ENCODE measurements around the gene RYR1.
"Not testable (repeated sequence)": the region's sequence is repeated elsewhere in the genome, so short reads cannot be mapped to it uniquely, and the experiment has no call there.

The RYR1 gene

DNA sequence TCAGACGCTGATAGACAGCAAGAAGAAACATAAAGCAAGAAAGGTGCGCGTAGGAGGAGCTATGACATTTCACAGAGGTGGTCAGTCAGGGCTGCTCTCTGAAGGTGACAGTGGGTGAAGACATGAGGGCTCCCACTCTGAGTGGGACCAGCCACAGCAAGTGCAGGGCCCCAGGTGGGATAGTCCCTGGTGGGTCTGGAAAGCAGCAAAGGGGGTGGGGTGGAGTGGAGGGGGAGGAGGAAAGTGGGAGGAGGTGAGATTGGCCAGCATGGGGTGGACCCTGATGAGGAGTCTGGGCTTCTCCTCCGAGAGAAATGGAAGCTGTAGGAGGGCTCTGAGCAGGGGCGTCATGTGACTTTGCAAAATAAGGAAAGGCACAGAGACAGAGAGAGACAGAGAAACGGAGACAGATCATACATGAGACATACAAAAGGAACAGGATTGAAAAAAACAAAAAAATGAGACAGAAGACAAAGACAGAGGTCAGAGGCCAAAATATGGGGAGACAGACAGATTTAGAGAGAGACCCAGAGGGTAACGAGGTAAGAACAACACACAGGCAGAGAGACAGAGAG lies 181.6 kb downstream of the RYR1 start:
- no peak for DNase-seq (ENCODE audit: low read depth in 3 of 3)

DNA sequence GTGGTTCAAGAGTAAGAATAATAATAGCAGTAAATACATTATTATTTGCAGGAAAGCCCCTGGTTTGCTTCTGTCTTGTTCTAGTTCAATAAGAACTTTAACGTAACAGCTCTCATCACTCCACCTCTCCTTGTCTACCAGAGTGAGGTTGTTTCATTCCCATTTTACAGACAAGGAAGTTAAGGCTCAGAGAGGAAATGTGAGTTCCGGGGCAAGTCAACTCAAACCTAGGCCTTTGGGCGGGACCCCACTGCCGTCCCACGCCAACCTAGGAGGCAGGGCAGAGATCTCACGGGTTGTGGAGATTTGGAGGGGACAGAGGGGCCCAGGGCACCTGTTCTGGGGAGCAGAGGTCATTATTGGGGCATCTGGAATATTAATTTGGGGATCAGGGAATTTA lies 182.8 kb downstream of the RYR1 start:
- DNase-seq (ENCODE audit: low read depth in 3 of 3): no peak

DNA sequence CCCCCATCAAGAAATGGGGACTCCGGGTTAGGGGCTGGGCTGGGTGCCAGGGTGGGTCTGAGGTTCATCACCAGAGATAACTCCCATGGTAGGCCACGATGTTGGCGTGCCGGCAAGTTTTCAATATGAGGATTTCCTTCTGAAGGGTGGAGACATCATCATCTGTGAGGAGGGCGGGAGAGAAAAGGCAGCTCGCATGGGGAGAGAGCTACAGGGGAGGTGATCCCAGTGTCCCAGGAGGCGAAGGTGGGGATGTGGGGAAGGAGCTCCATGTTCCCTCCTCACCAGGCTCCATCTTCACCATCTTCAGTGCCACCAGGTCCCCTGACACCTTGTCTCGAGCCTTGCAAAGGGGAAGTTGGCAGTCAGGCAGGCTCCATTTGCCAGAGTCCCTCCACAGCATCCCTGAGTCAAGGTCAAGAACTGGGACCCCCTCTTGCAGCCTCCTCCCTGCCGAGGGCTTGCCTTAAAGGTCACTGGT lies 183.8 kb downstream of the RYR1 start:
- peak in 1 of 3 experiments; percentile 16 for DNase-seq (ENCODE audit: low read depth in 3 of 3)

DNA sequence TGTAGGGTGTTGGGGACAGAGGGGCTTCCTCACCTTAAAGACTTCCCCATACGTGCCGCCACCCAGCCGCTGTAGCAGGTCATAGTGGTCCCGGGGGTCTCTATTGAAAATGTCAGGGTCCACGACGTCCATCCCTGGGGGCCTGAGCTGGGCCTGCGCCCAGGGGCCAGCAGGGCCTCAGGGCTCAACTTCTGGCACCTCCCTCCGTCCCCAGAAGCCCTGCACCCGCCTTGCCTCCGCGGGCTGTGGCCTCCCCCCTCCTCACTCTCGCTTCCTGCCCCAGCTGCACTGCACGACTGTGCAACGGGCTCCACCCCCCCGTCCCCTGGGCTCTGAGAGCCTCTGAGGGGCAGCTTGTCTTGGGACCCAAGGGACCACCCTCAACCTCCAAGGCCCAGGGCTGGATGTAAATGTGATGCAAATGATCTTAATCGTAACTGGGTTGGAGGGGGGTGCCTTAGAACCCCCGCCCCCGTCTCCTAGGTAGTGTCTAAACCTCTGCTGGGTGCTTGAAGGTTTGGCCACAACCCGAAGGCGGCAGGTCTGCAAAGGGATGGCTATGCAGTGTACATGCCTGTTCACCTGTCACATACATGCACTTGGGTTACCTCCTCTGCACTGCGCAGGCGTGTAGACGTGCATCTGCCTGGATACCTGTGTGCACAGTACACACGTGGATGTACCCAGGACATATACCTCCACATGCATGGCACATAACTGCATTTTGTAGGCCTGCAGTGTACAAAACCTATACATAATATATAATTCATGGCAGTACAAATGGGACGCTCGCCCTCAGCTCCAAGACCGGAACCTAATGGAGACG lies 184.5 kb downstream of the RYR1 start, which contains the start of gene MAP4K1:
Gene MAP4K1 (minus strand): TSS at position 190 of the 826 bp plus-strand sequence. CDS start 58 bp downstream, at position 132.
- peak; percentile 39 to 47 (median 45) for DNase-seq (ENCODE audit: low read depth in 3 of 3)

DNA sequence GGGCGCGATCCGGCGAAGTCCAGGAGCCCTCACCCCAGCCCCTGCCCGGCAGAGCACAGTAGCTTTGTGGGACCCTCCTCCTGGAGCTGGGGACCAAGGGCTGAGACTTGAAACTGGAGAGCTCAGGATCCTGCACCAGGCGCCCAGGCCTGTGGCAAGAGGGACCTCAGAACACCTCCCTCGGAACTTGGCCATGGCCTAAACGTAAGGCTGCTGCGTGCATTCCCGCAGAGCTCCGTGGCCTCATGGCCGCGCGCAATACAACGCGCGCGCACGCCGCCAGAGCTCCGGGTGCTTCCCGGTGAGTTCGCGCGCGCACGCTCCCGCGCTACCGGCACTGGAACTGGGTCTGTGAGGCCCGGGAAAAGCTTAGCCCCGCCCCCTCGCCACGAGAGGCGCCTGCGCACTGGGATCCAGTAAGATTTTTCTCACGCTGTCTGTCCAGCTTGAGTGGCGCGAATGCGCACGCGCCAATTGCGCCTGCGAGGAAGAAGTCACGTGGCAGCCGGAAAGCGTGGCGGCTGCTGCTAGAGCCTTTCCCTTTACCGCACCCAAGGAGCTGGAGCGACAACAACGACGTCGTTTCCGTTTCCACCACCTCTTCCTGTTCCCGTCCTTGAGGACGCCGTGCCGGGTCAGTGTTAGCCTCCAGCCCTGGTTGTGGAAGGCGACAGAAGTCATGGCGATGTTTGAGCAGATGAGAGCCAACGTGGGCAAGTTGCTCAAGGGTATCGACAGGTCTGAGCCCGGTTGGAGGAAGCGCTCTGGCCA lies 185.3 kb downstream of the RYR1 start, which contains the start of gene EIF3K:
Gene EIF3K (plus strand): TSS at position 599 of the 771 bp plus-strand sequence. CDS start 81 bp downstream, at position 680.
- DNase-seq (ENCODE audit: low read depth in 3 of 3): peak; percentile 95 to 98 (median 96)

DNA sequence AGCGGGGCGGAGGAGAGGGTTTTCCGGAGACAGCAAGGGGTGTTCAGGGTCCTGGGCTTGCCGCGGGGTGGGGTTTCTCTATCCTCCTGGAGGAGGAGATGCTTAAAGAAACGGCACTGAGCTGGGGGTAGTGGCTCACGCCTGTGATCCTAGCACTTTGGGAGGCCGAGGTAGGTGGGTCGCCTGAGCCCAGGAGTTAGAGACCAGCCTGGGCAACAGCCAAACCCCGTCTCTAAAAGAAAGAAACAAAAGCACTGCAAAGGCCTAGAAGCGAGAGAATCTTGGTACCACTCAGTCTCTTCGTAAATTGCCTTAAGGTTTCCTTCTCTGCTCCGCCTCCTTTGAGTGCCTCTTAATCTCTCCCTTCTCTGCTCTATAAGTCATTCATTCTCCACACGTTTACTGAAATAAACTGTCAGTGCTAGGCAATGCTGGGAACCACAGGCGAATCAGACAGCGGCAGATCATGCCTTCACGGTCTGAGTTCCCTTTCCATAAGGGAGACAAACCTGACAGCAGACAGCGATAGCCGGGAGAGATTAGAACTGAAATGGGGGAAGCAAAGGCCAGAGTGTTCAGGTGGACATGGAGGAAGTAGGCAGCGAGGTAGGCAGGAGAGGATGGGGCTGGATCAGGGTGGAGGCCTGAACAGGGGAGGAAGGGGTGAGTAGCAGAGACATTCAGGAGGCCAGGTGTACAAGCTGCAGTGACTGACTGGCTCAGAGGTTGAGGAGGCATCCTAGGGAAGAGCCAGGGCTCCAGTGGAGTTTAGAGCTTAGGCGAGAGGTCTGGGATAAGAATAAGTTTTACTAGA lies 186.1 kb downstream of the RYR1 start:
- DNase-seq (ENCODE audit: low read depth in 3 of 3): no peak

DNA sequence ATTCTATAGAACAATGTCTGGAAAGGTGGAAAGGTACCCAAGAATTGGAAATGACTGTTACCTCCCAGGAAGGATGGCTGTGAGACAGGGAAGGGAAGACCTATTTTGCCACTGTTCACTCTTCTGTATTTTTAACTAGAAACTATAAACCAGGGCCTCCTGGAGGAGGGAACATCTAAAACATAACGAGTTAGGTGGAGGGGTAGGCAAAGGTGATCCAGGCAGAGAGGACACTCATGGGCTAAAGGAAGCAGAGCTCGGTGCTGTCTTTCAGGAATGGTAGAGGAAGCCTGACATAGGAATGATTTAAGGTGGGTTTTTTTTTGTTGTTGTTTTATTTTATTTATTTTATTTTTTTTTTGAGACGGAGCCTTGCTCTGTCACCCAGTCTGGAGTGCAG lies 191.3 kb downstream of the RYR1 start:
- no peak for DNase-seq (ENCODE audit: low read depth in 3 of 3)

DNA sequence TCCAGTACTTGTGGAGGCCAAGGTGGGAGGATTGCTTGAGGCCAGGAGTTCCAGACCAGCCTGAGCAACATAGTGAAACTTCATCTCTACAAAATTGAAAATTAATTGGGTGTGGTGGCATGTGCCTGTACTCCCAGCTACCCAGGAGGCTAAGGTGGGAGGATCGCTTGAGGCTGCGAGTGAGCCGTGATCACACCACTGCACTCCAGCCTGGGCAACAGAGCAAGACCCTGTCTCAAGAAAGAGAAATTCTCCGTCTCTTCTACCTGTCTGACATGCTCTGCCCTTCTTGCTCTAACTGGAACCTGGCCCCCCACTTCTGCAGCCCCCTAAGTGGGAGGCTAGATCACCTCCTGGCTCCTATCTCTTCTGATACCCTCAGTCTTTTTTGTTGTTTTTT lies 192.9 kb downstream of the RYR1 start:
- DNase-seq (ENCODE audit: low read depth in 3 of 3): no peak

DNA sequence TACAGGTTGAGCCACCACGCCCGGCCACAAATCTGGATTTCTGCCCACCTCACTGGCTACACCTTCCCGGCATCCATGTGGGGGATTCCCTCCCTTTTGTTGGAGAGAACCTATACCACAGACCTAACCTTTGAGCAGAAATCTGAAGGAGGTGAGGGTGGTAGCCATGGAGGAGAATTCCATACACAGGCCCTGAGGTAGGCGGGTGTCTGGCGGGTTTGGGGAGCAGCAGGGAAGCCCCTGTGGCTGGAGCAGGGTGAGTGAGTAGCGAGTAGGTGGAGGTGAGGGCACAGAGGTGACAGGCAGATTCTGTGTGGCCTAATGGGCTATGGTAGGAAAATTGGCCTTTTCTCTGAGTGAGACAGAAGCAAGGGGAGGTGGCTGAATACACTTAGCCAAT lies 196.1 kb downstream of the RYR1 start:
- DNase-seq (ENCODE audit: low read depth in 3 of 3): no peak

DNA sequence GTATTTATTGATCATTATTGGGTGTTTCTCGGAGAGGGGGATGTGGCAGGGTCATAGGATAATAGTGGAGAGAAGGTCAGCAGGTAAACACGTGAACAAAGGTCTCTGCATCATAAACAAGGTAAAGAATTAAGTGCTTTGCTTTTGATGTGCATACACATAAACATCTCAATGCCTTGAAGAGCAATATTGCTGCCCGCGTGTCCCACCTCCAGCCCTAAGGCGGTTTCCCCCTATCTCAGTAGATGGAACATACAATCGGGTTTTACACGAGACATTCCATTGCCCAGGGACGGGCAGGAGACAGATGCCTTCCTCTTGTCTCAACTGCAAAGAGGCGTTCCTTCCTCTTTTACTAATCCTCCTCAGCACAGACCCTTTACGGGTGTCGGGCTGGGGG lies 197.8 kb downstream of the RYR1 start:
- not testable (repeated sequence) for DNase-seq (ENCODE audit: low read depth in 3 of 3)

DNA sequence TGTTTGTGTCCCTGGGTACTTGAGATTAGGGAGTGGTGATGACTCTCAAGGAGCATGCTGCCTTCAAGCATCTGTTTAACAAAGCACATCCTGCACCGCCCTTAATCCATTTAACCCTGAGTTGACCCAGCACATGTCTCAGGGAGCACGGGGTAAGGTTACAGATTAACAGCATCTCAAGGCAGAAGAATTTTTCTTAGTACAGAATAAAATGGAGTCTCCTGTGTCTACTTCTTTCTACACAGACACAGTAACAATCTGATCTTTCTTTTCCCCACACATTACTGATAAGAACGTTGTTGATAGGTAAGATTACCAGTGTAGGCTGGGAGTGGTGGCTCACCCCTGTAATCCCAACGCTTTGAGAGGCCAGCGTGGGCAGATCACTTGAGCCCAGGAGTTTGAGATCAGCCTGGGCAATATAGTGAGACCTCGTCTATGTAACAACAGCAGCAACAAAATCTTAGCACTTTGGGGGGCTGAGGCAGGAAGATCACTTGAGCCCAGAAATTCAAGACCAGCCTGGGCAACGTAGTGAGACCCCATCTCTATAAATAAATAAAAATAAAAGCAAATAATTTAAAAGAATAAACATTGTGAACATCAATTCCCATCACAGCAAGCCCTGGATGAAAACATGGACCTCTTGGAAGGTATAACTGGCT lies 198.5 kb downstream of the RYR1 start:
- DNase-seq (ENCODE audit: low read depth in 3 of 3): not testable (repeated sequence)

DNA sequence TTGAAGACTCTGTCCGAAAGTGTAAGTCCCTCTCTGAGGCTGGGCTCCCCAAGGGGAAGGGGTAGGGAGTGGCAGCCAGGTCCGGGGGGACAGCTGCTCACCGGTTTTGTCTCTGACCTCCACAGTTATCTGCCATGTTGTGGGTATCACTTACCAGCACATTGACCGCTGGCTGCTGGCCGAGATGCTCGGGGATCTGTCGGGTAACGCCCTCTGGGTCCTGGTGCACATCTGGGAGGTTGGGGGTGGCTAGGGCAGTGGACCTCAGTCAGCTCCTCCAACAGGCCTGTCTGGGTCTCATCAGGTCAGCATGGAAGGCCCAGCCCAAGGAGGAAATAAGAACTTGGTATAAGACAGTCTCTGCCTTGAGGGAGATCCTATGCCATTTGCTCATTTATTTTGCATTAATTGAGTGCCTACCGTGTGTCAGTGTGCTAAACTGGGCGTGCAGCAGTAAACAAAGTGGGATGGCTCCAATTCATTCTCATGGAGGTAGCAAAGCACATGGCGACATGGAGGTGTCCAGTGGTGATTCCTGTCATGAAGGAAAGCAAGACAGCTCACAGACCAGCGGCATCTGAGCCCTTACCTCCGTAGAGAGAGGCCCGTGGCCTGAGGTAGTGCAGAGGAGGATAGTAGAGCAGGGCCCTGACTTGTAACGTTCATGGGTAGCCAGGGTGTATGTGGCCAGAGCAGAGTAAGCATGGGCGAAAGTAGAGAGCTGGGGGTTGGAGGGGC lies 199.2 kb downstream of the RYR1 start:
- no peak for DNase-seq (ENCODE audit: low read depth in 3 of 3)

DNA sequence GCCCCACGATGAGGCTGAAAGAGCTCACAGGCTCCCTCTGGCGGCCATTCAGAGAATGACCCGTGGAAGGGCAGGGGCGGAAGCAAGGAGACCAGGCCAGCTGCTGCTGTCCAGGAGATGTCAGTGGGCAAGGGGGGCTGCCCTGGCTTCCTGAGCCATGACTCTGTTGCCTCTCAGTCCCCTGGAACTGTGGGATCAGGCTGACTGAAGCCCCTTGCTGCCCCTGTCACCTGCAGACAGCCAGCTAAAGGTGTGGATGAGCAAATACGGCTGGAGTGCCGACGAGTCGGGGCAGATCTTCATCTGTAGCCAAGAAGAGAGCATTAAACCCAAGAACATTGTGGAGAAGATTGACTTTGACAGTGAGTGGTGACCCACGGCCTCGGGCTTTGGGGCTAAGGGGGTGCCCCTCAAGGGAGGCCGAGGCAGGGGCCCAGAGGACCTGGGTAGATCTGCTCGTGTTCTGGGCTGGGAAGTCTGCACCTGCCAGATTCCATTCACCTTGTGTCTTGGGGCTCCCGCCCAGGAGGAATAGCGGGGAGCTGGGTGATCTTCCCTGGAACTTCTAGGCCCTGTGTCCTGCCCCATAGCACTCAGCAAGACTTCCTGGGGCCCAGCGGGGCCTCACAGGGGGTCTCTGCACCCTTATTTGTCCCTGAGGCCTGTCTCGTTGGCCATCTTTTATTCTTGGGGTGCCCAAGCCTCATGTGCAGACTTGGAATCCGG lies 201.4 kb downstream of the RYR1 start:
- DNase-seq (ENCODE audit: low read depth in 3 of 3): peak; percentile 50 to 54 (median 54)

DNA sequence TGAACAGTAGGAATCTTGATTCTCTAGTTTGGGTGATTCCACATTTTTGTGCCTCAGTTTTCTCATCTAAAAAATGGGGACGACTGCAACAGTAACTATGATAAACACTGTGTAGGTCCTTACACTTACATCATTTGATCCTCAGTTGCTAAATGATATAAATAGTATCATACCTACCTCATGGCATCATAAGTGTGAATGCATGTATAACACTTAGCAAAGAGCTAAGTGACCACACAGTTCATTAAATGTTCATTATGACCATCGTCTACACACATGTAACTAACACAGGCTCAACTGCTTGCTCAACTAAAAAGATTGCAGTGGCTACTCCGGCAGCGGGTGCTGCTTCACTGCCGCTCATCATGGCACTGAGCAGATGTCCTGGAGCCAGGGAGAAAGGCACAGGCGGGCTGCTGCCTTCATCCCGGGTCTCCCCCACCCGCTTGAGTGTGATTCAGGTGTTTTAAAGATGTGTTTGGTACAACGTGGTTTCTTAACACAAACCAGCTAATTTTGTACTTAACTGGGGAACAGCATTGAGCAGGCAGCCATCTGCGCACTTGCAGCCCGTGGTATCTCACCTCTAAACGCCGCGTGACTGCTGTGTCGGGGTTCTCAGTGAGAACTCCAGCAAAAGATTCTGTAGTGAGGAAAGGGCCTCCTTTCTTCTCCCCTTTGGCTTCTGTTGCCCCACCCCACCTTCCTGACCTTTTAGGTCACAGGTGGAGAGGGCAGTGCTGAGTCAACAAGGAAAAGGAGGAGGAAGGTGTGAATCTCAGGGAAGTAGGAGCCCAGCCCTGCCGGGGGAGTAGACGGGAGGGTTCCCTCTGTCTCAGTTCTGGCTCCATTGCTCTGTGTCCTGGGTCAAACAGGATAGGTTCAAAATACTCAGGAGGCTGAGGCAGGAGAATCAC lies 202.2 kb downstream of the RYR1 start:
- DNase-seq (ENCODE audit: low read depth in 3 of 3): no peak

All from stimulated activated CD4-positive, alpha-beta T cell treated with anti-CD3 and anti-CD28 coated beads, TNF-alpha, amount 100 ng/mL, for 4 hours (primary cell).